Skin epidermis (tissue), 12 donors: ENCODE results near the gene PRG3.
"Not testable (repeated sequence)": the region's sequence is repeated elsewhere in the genome, so short reads cannot be mapped to it uniquely, and the experiment has no call there.

Experiments used
- H3K27ac ChIP-seq, 21 experiments: fragments of 200-600 bp; sonication (generic) in 11 of 21; one replicate each; pipeline ENCODE4 v1.5.0; 2020; ENCODE audit warnings: mild to moderate bottlenecking in 3 of 21, inconsistent platforms in 2 of 21, moderate library complexity in 2 of 21
- H3K4me3 ChIP-seq, 7 experiments: fragments of 200-600 bp; sonication (generic) in 2 of 7; one replicate each; pipeline ENCODE4 v1.5.0; 2020; ENCODE audit warnings: inconsistent platforms in 2 of 7, mild to moderate bottlenecking in 2 of 7, moderate library complexity in 1 of 7

Gene PRG3

DNA sequence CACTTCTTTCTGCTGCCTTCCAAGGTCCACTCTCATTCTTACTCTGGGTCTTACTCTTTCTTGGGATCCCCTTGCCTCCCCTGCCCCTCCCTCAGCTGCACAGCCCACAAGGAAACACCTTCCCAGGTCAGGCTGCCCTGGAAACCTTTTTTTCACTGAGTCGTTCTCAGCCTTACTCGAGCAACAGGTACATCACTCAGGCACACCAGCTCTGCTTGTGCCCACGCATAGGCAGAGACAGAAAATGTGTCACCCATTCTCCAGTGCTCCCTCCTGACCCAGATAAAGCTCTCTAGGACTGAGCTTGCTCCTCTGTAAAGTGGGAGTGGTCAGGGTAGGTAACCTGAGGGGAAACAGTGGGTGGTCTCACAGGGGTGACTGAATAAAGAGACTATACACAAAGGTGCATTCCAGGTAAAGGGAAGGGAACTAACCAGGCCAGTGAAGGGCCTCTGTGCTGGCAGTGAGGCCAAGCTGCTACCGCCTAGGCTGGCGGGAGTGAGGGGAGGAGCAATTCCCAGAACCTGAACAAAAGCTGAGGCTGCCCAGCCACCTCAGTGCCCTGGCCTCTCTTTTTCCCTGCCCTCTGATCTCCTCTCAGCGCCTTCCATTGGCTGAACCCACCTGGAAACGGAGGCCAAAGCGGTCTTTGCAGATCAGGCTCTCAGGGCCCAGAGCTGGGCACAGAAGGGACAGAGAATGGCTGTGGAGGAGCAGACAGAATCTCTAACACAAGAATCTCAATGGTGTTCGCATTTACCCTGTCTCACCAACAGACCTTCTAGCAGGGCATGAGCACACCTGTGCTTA, 15.9 kb downstream of the PRG3 start:
- no peak overlapping the region for H3K4me3 ChIP-seq

DNA sequence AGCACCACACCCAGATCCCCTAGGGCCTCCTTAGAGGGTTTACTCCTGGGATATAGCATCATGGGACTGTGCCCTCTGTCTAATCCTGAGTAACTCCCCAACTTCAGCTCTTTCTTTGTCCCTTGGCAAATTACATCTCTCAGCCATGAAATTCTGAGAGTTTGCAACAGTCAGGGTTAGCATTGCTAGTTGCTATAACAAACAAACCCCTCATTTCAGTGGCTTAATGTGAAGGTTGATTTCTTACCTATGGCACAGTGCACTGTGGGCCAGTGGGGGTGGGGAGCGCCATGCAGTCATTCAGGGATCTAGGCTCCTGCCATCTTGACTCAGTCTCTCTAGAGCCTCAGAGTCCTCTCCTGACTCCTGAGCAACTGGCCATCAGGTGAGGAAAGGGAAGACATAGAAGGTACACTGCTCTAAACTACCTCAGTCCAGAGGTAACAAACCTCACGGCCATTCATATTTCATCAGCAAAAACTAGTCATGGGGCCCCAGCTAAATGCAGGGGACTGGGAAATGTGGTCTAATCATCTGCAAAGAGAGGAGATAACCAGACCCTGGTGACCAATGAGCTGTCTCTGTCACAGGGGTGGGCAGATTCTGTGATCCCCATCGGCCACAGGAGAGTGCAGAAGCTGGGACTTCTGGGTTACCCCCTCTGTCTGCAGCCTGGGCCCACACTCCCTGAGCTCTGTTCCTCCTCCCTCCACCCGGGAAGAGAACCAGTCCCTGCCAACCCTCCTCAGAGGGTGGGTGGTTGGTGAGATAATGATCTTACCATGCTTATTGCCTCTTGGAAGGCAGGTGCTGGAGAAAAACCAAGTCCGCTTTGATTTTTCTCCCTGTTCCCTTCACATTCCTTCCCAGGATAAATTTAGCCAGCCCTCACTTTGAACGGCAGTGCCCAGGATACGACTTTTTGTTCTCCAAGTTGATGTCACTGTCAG, 17.5 kb downstream of the PRG3 start:
- no peak overlapping the region for H3K4me3 ChIP-seq
- H3K27ac ChIP-seq, result no peak overlapping the region

More for the DNA sequence above, 15.9 kb downstream of the PRG3 start:
- no peak overlapping the region for H3K27ac ChIP-seq

DNA sequence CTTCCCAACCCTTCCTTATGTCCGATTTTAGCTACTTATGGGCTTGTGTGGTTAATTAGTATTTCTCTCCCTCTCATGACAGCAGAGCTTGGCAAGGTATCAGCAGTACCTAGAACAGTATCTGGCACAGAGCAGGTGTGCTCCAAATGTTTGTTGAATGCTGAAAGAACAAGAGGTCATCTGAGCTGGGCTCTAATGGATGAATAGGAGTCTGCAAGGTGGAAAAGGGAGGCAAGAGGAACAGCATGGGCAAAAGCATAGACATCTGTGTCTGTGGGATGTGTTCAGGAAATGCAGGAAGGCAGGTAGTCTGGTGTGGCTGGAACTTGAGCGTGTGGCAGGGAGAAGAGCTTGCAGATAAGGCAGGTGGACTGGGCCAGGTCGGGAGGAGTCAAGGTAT, 19.0 kb downstream of the PRG3 start:
- H3K4me3 ChIP-seq, result no peak overlapping the region
- H3K27ac ChIP-seq, result no peak overlapping the region

DNA sequence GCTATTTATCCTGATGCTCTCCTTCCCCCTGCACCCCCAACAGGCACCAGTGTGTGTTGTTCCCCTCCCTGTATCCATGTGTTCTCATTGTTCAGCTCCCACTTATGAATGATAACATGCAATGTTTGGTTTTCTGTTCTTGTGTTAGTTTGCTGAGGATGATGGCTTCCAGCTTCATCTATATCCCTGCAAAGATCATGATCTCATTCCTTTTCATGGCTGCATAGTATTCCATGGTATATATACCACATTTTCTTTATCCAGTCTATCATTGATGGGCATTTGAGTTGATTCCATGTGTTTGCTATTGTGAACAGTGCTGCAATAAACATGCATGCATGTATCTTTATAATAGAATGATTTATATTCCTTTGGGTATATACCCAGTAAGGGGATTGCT, 19.5 kb downstream of the PRG3 start:
- H3K27ac ChIP-seq, result not testable (repeated sequence)

GRCh38 chr11:57360991-57361390, 20.0 kb downstream of the PRG3 start:
- H3K4me3 ChIP-seq, result no peak overlapping the region
- H3K27ac ChIP-seq, result no peak overlapping the region

More for the DNA sequence above, 19.5 kb downstream of the PRG3 start:
- not testable (repeated sequence) for H3K4me3 ChIP-seq

- peak overlapping the region in 1 of 21 experiments; percentile 77 for H3K27ac ChIP-seq
Observed at GRCh38 chr11:57359896-57360690, 20.9 kb downstream of the PRG3 start.

DNA sequence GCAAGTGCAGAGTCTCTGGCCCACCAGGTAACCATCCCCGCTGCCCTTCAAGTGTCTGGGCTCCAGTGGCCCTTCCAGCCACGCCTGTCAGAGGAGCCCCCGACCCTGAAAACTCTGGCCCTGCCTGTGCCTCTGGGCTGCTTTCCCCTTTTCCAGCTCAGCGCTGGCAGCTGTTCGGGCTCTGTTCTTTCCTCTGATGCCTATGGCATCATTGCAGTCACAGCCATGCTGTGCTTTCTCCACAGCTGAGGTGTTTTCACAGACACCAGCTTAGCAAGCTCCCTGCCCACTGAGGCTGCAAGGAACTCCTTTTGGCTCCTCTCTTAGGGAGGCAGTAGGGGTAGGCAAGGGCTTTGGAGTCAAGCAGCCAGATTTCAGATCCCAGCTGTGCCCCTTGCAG, 21.6 kb downstream of the PRG3 start:
- H3K4me3 ChIP-seq, result no peak overlapping the region
- peak overlapping the region in 6 of 21 experiments; percentile 4 to 77 (median 48) for H3K27ac ChIP-seq

More at GRCh38 chr11:57359896-57360690, 20.9 kb downstream of the PRG3 start:
- no peak overlapping the region for H3K4me3 ChIP-seq

DNA sequence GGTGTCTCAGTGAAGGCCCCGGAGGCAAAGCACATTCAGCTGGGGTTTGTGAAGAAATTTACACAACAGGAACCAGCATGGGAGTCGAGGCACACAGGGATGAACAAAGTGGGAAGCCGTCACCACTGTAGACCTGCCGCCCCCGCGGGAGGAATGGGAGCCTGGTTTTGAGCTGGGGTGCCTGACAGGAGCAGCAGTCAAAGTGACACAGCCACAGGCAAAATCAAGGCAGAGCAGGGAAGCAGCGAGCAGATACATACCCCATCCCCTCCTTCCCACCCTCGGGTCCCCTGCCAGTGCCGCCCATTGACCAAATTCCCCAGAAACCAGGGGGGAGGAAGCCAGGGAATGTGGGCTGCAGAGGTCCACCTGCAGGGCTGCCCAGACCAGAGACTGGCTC, 22.0 kb downstream of the PRG3 start:
- Histone ChIP-seq H3K27ac (peak overlapping the region in 6 of 21 experiments; percentile 4 to 77 (median 48)), H3K4me3 (no peak overlapping the region)

- H3K4me3 ChIP-seq, result no peak overlapping the region
- peak overlapping the region in 6 of 21 experiments; percentile 4 to 77 (median 53) for H3K27ac ChIP-seq
Observed at GRCh38 chr11:57358543-57358961, 22.4 kb downstream of the PRG3 start.

- H3K27ac ChIP-seq, result peak overlapping the region in 9 of 21 experiments; percentile 18 to 62 (median 39)
- H3K4me3 ChIP-seq, result no peak overlapping the region
Observed at GRCh38 chr11:57357856-57358255, 23.1 kb downstream of the PRG3 start.

DNA sequence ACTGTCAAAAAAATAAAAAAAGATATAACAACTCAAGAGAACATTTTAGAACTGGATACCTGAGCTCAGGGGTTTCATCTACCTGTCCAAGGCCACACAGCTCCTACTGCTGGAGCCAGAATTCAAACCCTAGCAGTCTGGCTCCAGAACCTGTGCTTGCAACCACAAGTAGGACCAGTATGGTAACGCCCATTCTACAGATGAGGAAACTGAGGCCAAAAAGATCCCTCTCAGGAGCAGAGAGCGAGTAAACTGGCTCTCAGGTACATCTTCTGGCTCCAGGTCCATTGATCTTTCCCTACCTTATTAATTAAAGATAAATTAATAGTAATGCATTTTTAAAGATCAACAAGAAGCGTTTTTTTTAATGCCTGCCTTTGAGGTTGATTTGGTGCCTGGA, 23.6 kb downstream of the PRG3 start:
- Histone ChIP-seq H3K27ac (peak overlapping the region in 6 of 21 experiments; percentile 18 to 62 (median 46)), H3K4me3 (no peak overlapping the region)

- H3K4me3 ChIP-seq, result no peak overlapping the region
- peak overlapping the region in 5 of 21 experiments; percentile 2 to 15 (median 8) for H3K27ac ChIP-seq
Observed at GRCh38 chr11:57356268-57356667, 24.7 kb downstream of the PRG3 start.

GRCh38 chr11:57354699-57355098, 26.3 kb downstream of the PRG3 start:
- Histone ChIP-seq H3K4me3 (no peak overlapping the region), H3K27ac (no peak overlapping the region)

DNA sequence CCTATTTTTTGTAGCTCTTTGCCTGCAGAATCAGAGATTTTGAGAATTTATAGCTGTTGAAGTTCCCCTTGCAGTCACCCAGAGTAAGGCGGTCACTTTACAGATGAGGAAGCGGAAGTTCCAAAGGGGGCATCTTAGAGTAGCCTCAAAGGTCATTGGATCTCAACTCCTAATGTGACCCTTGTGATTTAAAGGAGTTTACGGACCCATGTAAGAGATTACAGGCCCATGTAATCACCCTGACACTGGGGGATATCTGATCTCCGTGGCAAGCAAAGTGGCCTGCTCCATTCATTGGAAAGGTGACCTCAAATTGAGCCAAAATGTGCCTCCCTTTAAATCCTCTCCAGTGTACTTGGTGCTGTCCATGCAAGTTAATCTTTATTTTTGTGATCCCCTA, 27.1 kb downstream of the PRG3 start:
- no peak overlapping the region for H3K27ac ChIP-seq
- H3K4me3 ChIP-seq, result no peak overlapping the region

DNA sequence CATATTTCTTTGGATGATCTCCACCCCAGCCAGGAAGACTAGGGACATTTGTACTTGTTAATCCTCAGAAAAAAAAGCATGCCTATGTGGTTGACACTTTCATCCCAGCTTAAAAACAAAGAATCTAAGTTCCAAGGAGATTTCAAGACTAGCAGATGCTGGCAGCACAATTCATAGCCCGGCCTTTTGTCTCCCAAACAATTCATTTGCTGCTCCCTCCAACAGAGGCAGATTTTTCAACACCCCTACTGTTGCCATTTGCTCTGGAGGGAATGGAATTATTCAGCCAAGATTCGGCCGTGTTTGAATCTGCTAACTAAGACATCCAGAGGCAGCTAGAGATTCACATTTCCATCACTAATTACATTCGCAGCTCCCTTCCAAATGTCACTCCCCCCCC, 27.5 kb downstream of the PRG3 start:
- Histone ChIP-seq H3K4me3 (no peak overlapping the region), H3K27ac (no peak overlapping the region)

DNA sequence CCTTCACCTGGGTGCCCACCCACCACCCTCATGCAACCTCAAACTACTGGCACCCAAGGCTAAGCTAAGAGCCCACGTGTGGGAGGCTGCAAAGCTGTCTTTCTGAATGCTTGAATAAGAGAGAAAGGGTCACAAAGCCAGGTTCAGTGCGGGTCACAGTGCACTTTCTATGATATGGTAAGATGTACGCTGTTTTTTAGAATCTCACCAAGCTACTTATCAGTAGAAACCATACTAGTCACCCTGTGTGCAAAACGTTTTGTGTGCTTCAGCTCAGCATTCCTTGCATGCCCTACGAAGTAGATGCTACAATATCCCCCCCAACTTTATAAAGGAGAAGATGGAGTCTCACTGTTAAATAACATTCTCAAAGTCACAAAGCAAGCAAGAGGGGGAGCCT, 27.9 kb downstream of the PRG3 start:
- H3K4me3 ChIP-seq, result no peak overlapping the region
- H3K27ac ChIP-seq, result no peak overlapping the region

GRCh38 chr11:57349491-57350274, 31.3 kb downstream of the PRG3 start:
- Histone ChIP-seq H3K4me3 (no peak overlapping the region), H3K27ac (no peak overlapping the region)

GRCh38 chr11:57348636-57349313, 32.2 kb downstream of the PRG3 start:
- Histone ChIP-seq H3K27ac (no peak overlapping the region), H3K4me3 (no peak overlapping the region)
